Lung microvascular endothelial cell (primary cell): ENCODE results near the gene PLCB4. TPM values are rescaled to one million over a fixed set of nuclear protein-coding genes. Genes with fewer than 3 reads are reported as not detected.

ENCODE experiments used
- DNase-seq, 2 donors: peaks; one replicate each; pipeline versions ENCODE4 v3.0.0 to v3.0.0-alpha.2; 2010; ENCODE audit warnings: low read depth in 2 of 2
- total RNA-seq: library from RNA; depleted of rRNA; stranded (reverse); fragments of >200 nt; gene quantifications from 2 replicates; pipeline ENCODE4 v1.2.1, GENCODE V29; 2014

Gene PLCB4
- total RNA-seq, 1 donor from 2014 or later = 8.9 TPM

DNA sequence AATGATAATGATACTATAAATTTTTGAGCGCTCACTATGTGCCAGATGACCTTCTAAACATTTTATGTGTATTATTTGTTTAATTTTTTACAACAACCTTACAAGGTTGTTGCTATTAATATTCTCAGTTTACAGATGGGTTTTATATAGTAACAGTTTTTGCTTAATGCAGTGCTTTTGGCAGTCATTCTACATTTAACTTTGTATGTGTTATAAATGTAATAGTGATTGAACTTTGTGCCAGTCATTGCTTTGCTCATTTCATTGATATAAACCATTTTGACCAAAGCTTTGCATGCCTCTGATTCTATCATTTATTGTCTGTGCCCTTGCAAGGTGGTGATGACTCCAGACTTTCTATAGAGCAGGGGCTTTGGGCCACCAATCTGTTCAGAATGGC lies 239.2 kb downstream of the PLCB4 start:
- no peak for DNase-seq

- no peak for DNase-seq
Observed at GRCh38 chr20:9311132-9311531, 242.2 kb downstream of the PLCB4 start.

GRCh38 chr20:9319687-9320384 lies 250.9 kb downstream of the PLCB4 start:
- DNase-seq = no peak

- DNase-seq = no peak
Observed at GRCh38 chr20:9321007-9321406, 252.1 kb downstream of the PLCB4 start.

DNA sequence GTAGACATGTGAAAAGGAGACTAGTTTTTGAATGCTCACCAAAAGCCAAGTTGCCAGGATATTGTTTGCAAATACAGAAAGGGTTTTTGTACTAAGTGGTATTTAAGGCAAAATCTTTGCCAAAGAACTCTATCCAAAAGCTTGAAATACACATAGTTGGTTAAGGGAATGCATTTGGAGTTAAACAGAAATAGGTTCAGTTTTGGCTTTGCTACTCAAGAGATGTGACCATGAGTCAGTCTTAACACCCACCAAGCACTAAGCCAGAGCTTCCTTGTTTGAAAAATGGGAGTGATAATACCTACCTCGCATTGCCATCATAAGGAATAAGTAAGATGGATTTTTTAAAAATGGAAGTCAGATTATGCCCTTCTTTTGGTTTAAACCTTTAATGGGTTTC lies 253.8 kb downstream of the PLCB4 start:
- DNase-seq = no peak

- DNase-seq = peak in 1 of 2 donors; percentile 23
Observed at GRCh38 chr20:9323622-9324021, 254.7 kb downstream of the PLCB4 start.

DNA sequence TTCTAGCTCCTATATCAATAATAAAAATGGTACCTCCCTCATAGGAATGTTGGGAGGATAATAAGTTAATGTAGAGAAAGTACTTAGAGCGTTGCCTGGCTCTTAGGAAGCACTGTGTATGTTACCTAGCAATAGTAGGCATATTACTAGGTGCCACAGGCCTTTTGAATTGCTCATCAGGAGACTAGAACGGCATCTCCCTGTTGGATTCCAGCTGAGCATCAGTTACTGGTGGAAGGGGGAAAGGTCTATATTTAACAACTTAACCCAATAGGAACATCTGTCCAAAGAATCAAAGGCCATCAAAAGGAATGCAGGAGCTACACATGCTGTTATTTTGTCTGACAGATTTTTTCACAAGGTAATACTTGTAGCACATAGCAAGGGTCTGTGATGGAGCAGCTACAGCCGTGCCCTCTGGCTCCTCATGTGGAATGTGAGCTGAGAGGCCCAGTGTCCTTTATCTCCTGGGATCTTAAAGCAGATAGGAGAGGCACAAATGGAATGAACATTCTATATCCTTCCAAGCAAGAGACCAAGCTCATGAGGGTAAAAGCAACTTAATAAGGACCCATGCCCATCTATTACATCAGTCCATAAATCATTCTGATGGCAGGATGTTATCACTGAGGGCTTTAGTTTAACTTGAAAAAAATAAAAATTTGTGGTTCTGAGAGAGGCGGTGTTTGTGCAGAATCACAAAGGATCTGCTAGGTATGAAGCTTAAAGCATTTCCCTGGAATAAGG lies 260.6 kb downstream of the PLCB4 start:
- DNase-seq = no peak

DNA sequence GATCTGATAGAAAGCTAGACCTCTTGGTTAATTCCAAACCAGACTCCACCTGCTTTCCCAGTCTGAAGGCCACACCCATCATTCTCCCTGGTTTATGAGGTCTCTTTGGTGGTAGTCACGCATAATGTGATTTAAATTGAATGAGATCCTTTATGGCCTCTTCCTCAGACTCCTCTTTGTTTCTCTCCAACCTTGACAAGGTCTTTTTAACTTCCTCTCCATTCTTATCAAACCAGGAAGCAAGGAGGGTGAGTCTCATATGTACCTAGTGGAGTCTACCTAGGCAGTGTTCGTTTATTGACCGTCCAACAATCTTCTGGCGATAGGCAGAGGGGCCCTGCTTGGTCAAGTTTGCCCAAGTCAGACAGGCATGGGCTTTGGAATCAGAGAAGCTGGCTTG lies 261.3 kb downstream of the PLCB4 start:
- DNase-seq = no peak

DNA sequence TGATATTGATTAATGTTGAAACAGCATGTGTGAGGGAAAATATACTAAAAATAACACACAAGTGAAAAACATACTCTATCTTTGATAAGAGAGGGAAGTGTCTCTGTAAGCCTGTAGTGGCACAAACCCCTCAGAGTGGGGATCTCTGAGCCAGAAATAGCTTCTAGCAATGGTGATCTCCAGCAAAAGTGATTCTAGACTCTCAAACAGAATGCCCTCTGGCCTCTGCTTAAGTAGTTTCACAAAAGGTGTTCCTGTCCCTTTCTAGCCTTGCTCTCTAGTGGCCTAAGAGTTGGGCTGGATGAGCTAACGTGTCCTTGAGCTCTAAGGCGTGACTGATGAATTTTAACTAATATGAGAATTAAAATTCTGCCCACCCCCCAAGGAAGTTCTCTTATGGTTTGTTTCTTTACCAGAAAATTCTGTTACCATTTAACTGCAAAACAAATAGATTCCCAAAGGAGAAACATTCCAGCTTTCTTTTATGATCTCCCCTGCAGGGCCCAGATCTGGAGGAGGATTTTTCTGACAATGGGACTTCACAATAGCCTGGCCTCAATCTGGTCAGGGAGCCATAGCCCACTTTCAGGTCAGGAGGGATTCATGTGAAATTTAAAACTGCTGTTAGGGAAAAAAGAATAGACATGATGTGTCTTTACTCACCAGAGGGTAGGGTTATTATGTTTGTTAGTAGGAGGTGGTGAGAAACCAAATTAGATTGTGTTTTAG lies 263.0 kb downstream of the PLCB4 start:
- DNase-seq = no peak

DNA sequence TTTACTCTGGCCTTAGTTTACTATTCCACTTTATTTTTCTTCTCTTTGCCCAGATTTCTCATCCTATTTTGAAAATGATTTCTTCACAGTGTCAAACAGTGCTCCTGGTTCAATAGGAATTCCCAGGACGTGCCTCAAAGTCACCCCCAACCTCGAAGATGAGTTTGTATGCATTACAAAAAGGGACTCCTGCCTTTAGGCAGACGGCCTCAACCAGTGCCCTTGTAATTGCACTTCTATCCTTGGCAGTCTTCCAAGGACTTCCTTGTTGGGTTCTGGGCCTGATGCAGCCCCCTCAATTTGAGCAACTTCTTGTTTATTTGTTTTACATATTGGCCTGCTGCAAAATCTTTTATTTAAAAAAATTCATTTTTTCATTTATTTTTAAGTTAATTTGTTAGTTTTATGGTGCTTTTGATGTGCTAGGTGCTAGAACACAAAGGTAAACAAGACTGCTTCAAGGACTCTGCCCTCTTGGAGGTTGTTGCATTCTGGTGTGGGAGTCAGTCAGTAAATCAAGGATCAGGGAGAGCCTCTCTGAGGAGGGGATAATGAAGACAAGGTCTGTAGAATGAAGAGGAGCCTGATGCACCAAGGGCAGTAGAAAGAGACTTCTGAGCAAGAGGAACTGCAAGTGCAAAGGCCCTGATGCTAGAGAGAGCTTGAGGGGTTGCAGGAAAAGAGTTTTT lies 264.0 kb downstream of the PLCB4 start:
- no peak for DNase-seq

- no peak for DNase-seq
Observed at GRCh38 chr20:9334866-9335265, 266.0 kb downstream of the PLCB4 start.

DNA sequence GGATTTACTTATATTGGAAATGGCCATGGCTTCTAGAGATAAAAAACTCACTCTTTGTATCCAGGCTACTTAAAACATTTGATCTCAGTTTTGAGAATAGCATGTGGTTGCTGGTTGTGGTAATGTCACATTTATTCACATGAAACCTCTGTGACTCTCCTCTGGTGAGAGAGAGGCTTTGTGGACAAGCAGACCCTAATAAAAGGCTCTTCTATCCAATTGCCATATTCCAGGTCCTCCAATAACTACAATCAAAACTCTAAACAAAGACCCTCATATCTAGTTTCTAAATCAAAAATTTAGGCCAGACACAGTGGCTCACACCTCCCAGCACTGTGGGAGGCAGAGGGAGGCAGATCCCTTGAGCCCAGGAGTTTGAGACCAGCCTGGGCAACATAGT lies 269.2 kb downstream of the PLCB4 start:
- no peak for DNase-seq

DNA sequence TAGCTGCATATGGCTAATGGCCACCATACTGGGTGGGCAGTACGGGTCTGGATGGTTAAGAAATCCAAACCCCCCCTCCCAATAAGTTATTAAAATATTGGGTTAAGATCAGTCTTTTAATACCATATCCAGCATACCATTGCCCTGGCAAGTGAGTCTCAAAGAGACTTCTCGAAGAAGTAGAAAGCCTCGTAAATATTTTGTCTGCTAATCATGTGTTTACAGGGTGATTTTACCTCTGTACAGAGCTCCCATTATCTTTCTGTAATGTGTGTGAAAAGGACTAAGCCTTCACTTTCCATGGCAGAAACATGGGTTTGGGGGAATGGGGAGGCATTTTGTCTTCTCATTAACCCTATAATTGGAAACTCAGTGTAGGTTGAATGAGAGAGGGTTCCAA lies 270.8 kb downstream of the PLCB4 start:
- no peak for DNase-seq

DNA sequence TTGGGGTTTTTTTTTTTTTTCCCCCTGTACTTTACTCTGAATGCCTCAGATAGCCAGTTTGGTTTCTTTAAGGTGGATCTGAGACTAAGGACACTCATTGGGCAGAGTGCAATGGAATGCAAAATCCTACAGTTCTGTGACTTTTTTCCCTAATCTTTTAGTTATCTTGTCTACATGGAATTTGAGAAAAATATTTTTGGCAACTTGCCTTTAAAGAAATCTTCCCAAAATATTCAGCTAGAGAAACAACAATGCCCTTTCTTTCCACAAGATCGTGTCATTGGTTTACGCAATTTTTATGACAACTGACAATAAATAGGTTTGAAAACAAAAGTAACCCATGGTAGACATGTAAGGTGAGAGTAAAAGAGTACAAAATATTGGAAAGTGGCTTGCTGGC lies 273.8 kb downstream of the PLCB4 start:
- no peak for DNase-seq

- peak; percentile 54 to 97 for DNase-seq
Observed at GRCh38 chr20:9344083-9344920, 275.4 kb downstream of the PLCB4 start.

DNA sequence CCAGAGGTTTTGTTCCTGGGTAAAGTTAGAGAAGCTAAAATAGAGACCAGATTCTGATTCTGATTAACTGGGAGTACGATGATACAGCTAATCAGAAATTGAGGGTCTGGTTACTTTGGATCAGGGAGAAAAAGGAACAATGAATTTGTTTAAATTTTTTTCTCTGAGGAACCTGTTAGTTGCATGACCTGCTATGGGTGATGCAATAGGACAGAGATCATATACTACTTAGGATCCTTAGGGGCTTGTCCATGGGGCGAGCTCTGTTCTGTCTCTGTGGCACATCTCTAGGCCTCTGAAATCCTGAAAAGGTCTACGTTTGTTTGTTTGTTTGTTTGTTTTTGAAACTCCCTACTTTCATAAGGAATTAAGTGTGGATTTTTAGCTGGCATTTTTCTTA lies 279.4 kb downstream of the PLCB4 start:
- no peak for DNase-seq

GRCh38 chr20:9348747-9349146 lies 279.9 kb downstream of the PLCB4 start:
- DNase-seq = peak in 1 of 2 donors; percentile 70

GRCh38 chr20:9349249-9349648 lies 280.4 kb downstream of the PLCB4 start:
- no peak for DNase-seq

DNA sequence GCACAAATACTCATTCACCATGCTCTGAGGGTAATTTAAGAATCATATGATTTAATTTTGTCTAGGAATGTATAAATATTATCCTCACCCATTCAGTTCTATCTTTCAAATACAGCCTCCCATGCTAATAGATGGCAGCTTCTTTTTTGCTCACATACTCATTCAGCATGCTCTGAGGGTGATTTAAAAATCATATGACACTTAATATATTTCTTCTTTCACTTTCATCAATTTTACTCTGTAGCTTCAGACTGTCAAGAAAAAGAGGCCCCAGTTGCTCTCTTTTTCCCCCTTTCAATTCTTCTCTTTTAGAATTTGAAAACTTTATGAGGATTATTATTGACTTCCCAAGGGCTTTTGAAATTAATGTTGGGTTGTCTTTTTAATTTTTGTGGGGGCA lies 283.9 kb downstream of the PLCB4 start:
- no peak for DNase-seq

DNA sequence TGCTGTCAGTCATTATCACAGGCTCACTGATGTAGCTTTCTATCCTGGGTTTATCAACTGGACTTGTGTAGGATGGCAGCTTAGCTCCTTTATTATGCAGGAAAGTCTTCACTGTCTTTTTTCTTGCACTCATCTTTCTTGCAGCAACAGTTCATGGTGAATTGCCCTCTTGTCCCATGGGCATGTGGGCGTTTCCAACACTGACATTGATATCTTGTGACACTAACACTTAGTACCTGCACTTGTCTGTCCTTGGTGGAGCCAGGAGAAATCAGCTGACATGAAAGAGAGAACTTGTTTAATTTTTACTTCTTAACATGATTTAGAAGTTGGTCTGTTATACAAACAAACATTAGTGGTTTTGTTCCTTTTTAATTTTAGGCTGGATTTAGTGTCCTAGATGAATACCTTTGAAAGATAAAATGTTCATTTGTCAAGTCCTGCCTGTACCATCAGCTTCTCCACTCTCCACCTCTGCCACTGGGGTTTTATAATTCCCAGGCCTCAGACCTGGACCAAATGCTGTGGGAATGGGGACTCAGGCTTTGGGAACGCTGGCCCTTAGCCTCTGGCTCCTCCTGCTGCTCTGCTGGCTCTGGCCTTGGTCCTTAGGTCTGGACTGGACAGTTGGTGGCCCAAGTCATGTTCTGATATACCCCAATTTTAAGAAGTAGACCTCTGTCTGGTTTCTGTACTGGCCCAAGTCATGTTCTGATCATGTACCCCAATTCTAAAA lies 284.5 kb downstream of the PLCB4 start:
- no peak for DNase-seq
